CD4-positive, alpha-beta T cell (primary cell): ENCODE measurements around the gene CATSPERE. TPM values are rescaled to one million over a fixed set of nuclear protein-coding genes. Genes with fewer than 3 reads are reported as not detected.
"Not testable (repeated sequence)": the region's sequence is repeated elsewhere in the genome, so short reads cannot be mapped to it uniquely, and the experiment has no call there.

Experiments used
- ATAC-seq: fragments of 200-7000 bp; cut with Tn5 transposase; one replicate; pipeline ENCODE4 v1.10.0; 2022; ENCODE audit warnings: mild to moderate bottlenecking; ENCODE audit not compliant: poor library complexity
- CTCF ChIA-PET: fragments of 350-600 bp; sonication (Branson Sonifier 250); formaldehyde crosslinking; loops from one replicate; lab custom pipeline; 2021; ENCODE audit warnings: antibody characterized with exemption, inconsistent platforms; lab: Charles Lee
- POLR2A ChIA-PET: fragments of 350-600 bp; sonication (Branson Sonifier 250); formaldehyde crosslinking; loops from one replicate; lab custom pipeline; 2021; ENCODE audit warnings: antibody characterized with exemption, inconsistent platforms; lab: Charles Lee
- DNase-seq, 14 experiments: peaks; one replicate each; pipeline ENCODE4 v3.0.0-alpha.2; 2013 to 2020; ENCODE audit warnings: mixed read lengths in 2 of 14
- H3K27ac ChIP-seq, 2 donors: one replicate each; pipeline versions ENCODE4 v1.5.1 to v1.7.0; 2013; ENCODE audit warnings: low read length in 2 of 2, low read depth in 1 of 2, mild to moderate bottlenecking in 1 of 2
- H3K27me3 ChIP-seq, 2 experiments: 1 replicate in 1 of 2; 2 replicates in 1 of 2; pipeline versions ENCODE4 v1.6.1 to v1.7.0; 2013; ENCODE audit warnings: low read length in 2 of 2, control low read depth in 1 of 2, mild to moderate bottlenecking in 1 of 2, moderate library complexity in 1 of 2; ENCODE audit not compliant: insufficient read depth in 2 of 2, control insufficient read depth in 1 of 2
- H3K36me3 ChIP-seq: one replicate; pipeline ENCODE4 v1.6.1; 2013; ENCODE audit warnings: low read length, control low read depth; ENCODE audit not compliant: insufficient read depth
- H3K4me1 ChIP-seq: one replicate; pipeline ENCODE4 v1.6.1; 2013; ENCODE audit warnings: low read length, control low read depth; ENCODE audit not compliant: insufficient read depth
- H3K4me3 ChIP-seq: one replicate; pipeline ENCODE4 v1.5.1; 2013; ENCODE audit warnings: mild to moderate bottlenecking, low read length, moderate library complexity
- H3K9me3 ChIP-seq, 2 experiments: 1 replicate in 1 of 2; 2 replicates in 1 of 2; pipeline versions ENCODE4 v1.6.1 to v1.7.0; 2013; ENCODE audit warnings: low read length in 2 of 2, mild to moderate bottlenecking in 2 of 2, control low read depth in 1 of 2, moderate library complexity in 1 of 2; ENCODE audit not compliant: control insufficient read depth in 1 of 2, insufficient read depth in 1 of 2
- H3K27ac Mint-ChIP-seq: one replicate; pipeline ENCODE4 v1.8.0; 2020; ENCODE audit warnings: mixed read lengths
- H3K27me3 Mint-ChIP-seq: one replicate; pipeline ENCODE4 v1.8.0; 2021; ENCODE audit warnings: mixed read lengths
- H3K36me3 Mint-ChIP-seq: one replicate; pipeline ENCODE4 v1.8.0; 2021; ENCODE audit warnings: low read depth, mixed read lengths
- H3K4me1 Mint-ChIP-seq: one replicate; pipeline ENCODE4 v1.8.0; 2021; ENCODE audit warnings: low read depth, mixed read lengths
- H3K4me3 Mint-ChIP-seq: one replicate; pipeline ENCODE4 v1.8.0; 2020; ENCODE audit warnings: mild to moderate bottlenecking, mixed read lengths
- H3K9me3 Mint-ChIP-seq: one replicate; pipeline ENCODE4 v1.8.0; 2020; ENCODE audit warnings: mixed read lengths
- intact Hi-C, 2 experiments: fragments of 100-400 bp; cut with DNase I in 1 of 2; cut with micrococcal nuclease in 1 of 2; formaldehyde crosslinking; loops; one replicate each; pipeline versions ENCODE4 v1.15.1 to v1.9.0; 2023 to 2025; cut with DNase I, micrococcal nuclease
- total RNA-seq, 174 experiments: library from RNA in 2 of 174; stranded (reverse) in 2 of 174; gene quantifications; one replicate each; pipeline ENCODE4 v1.2.3 and lab custom pipeline; 2021 to 2026
- TF ChIP-seq, protein P1 (sequence below): fragments of 200-600 bp; IDR thresholded peaks from one replicate; pipeline ENCODE4 v1.8.0; 2022; ENCODE audit warnings: antibody characterized with exemption, mild to moderate bottlenecking

CATSPERE gene
- total RNA-seq, 2 experiments from 2014 or later = 0.91 to 1.4 TPM

DNA sequence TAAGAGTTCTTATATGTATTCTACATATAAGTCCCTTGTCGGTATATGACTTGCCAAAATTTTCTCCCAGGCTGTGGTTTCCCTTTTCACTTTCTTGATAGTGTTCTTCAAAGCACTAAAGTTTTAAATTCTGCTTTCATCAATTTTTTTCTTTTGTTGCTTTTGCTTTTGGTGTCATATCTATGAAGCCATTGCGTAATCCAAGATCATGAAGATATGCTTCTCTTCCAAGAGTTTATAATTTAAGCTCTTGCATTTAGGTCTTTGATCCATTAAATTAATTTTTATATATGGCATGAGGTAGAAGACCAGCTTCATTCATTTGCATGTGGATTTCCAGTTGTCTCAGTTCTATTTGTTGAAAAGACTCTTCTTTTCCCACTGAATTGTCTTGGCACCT lies 214.1 kb downstream of the CATSPERE start:
- intact Hi-C loops = no loop called here
- Mint-ChIP-seq H3K27ac (no peak overlapping the region), H3K27me3 (no peaks in the 10 kb centered on the region), H3K36me3 (peaks cover 65% of the 10 kb centered on the region), H3K9me3 (no peaks in the 10 kb centered on the region), H3K4me3 (no peak overlapping the region), H3K4me1 (peaks cover 36% of the 10 kb centered on the region)
- no peak for ATAC-seq
- no peaks in the 10 kb centered on the region for H3K27me3 ChIP-seq
- H3K9me3 ChIP-seq = no peaks in the 10 kb centered on the region
- H3K4me1 ChIP-seq = no peaks in the 10 kb centered on the region
- CTCF ChIA-PET = interaction anchor here (1.4 kb wide), 1 partner anchor 367 kb away, joined by 3 read pairs; no protein-coding TSS in a partner anchor
- TF ChIP-seq, protein P1, sequence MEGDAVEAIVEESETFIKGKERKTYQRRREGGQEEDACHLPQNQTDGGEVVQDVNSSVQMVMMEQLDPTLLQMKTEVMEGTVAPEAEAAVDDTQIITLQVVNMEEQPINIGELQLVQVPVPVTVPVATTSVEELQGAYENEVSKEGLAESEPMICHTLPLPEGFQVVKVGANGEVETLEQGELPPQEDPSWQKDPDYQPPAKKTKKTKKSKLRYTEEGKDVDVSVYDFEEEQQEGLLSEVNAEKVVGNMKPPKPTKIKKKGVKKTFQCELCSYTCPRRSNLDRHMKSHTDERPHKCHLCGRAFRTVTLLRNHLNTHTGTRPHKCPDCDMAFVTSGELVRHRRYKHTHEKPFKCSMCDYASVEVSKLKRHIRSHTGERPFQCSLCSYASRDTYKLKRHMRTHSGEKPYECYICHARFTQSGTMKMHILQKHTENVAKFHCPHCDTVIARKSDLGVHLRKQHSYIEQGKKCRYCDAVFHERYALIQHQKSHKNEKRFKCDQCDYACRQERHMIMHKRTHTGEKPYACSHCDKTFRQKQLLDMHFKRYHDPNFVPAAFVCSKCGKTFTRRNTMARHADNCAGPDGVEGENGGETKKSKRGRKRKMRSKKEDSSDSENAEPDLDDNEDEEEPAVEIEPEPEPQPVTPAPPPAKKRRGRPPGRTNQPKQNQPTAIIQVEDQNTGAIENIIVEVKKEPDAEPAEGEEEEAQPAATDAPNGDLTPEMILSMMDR = no peak
- H3K27ac ChIP-seq = no peak overlapping the region
- no peaks in the 10 kb centered on the region for H3K36me3 ChIP-seq
- DNase-seq = no peak
- POLR2A ChIA-PET = no interaction called here
- no peak overlapping the region for H3K4me3 ChIP-seq

DNA sequence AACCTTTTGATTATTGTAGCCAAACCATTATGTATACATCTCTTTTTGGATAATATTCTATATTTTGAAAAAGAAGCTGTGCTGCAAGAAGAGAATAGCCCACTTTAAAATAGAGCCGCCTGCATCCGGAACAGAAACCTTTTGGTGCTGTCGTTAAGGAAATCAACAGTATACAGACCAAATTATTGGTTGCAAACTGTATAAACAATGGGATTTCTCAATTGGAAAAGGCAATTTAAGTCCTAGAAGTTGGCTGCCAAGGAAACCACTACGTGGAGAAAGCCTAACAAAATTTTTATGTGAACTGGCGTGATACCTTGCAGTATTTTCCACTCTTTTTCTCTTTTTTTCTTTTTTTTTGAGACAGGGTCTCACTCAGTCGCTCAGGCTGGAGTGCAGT lies 217.6 kb downstream of the CATSPERE start:
- no peak overlapping the region for H3K4me3 Mint-ChIP-seq
- H3K27ac Mint-ChIP-seq = no peak overlapping the region
- Histone ChIP-seq H3K9me3 (no peaks in the 10 kb centered on the region), H3K27me3 (no peaks in the 10 kb centered on the region), H3K4me1 (no peaks in the 10 kb centered on the region), H3K36me3 (peaks cover 2% of the 10 kb centered on the region), H3K27ac (no peak overlapping the region), H3K4me3 (no peak overlapping the region)
- ChIA-PET POLR2A (no interaction called here), CTCF (no interaction called here)
- DNase-seq (no peak), ATAC-seq (no peak)
- H3K27me3 Mint-ChIP-seq = no peaks in the 10 kb centered on the region
- intact Hi-C loops = no loop called here
- H3K9me3 Mint-ChIP-seq = no peaks in the 10 kb centered on the region
- H3K36me3 Mint-ChIP-seq = peaks cover 68% of the 10 kb centered on the region
- TF ChIP-seq, protein P1 = no peak
- peaks cover 46% of the 10 kb centered on the region for H3K4me1 Mint-ChIP-seq

DNA sequence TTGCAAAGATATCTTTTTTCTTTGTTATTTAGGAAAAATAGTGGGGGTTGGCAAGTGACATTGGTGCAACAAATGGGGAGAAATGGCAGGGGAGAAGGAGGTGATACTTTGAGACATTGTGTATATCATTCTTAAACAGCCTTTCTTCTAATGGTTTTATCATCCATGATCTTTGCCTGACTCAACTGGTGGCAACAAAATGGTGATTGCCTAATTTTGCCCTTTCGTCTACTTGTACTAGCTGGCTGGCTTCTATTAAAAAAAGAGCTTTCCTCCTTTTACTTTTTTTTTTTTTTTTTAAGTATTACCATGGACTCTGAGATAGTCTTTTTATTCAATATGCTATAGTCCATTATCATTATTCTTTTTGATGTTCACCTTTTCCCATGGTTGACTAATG lies 219.6 kb downstream of the CATSPERE start:
- DNase-seq = no peak
- no peaks in the 10 kb centered on the region for H3K27me3 Mint-ChIP-seq
- ChIA-PET POLR2A (interaction anchor here (0.6 kb wide), 1 partner anchor 30 kb away, joined by 3 read pairs; no protein-coding TSS in a partner anchor), CTCF (interaction anchor here (0.6 kb wide), 1 partner anchor 19 kb away, joined by 4 read pairs; no protein-coding TSS in a partner anchor)
- H3K9me3 Mint-ChIP-seq = no peaks in the 10 kb centered on the region
- no peak for ATAC-seq
- Histone ChIP-seq H3K36me3 (peaks cover 2% of the 10 kb centered on the region), H3K4me1 (no peaks in the 10 kb centered on the region), H3K4me3 (no peak overlapping the region), H3K9me3 (no peaks in the 10 kb centered on the region), H3K27ac (no peak overlapping the region), H3K27me3 (no peaks in the 10 kb centered on the region)
- peaks cover 30% of the 10 kb centered on the region for H3K4me1 Mint-ChIP-seq
- intact Hi-C loops = no loop called here
- H3K4me3 Mint-ChIP-seq = no peak overlapping the region
- peaks cover 56% of the 10 kb centered on the region for H3K36me3 Mint-ChIP-seq
- TF ChIP-seq, protein P1 = no peak
- no peak overlapping the region for H3K27ac Mint-ChIP-seq

DNA sequence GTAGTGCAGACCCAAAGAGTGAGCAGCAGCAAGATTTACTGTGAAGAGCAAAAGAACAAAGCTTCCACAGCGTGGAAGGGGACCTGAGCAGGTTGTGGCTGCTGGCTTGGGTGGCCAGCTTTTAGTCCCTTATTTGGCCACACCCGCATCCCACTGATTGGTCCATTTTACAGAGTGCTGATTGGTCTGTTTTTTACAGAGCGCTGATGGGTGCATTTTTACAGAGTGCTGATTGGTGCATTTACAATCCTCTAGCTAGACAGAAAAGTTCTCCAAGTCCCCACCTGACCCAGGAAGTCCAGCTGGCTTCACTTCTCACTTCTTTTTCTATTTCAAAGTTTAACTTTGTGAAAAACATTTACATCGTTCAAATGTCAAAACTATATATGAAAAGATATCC lies 221.0 kb downstream of the CATSPERE start:
- H3K9me3 ChIP-seq, POLR2A ChIA-PET, H3K27ac Mint-ChIP-seq, H3K4me3 ChIP-seq, CTCF ChIA-PET, ATAC-seq, H3K27me3 ChIP-seq, H3K27me3 Mint-ChIP-seq, H3K27ac ChIP-seq, H3K9me3 Mint-ChIP-seq, DNase-seq, intact Hi-C loops, H3K4me3 Mint-ChIP-seq, H3K4me1 ChIP-seq: not testable (repeated sequence)
- Mint-ChIP-seq H3K4me1 (peaks cover 28% of the 10 kb centered on the region), H3K36me3 (peaks cover 68% of the 10 kb centered on the region)
- H3K36me3 ChIP-seq = peaks cover 12% of the 10 kb centered on the region
